GM06990 (cell line): Measurements from ENCODE around the gene GRID1.

Experiments
- DNase-seq: peaks from one replicate; pipeline ENCODE4 v3.0.0-alpha.2; 2011; ENCODE audit not compliant: insufficient read length; ENCODE audit errors: extremely low read depth
- H3K27me3 ChIP-seq: replicated peaks from 2 replicates; pipeline ENCODE4 v1.6.0; 2011; ENCODE audit warnings: low read length; ENCODE audit not compliant: control insufficient read depth, insufficient read depth
- H3K36me3 ChIP-seq: 2 replicates; pipeline ENCODE4 v1.5.1; 2011; ENCODE audit warnings: low read length; ENCODE audit not compliant: control insufficient read depth, insufficient read depth
- H3K4me3 ChIP-seq: replicated peaks from 2 replicates; pipeline ENCODE4 v1.5.1; 2011; ENCODE audit warnings: low read depth, mild to moderate bottlenecking, control low read depth, low read length
- TF ChIP-seq, protein P1 (sequence below): IDR thresholded peaks from 2 replicates; pipeline ENCODE4 v1.5.1; 2011; ENCODE audit warnings: low read length, control low read depth, mild to moderate bottlenecking, inconsistent platforms; ENCODE audit not compliant: insufficient read depth, poor library complexity, severe bottlenecking

GRID1 gene

DNA sequence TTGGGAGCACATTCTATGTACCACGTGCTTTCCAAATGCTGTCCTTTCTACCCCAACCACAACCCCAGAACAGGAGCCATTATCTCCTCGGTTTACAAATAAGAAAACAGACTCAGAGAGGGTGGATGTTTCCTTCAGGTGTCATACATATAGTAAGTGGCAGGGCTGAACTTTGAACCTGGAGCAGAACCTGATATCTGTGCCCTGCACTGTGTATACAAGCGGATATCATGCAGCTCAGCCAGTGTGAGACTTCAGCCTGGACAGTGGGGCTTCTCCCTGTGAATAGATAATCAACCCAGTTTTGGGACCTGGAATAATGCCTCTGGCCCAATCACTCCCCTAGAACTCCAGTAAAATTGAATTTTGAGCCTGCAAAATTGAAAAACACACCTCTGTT is 341.1 kb downstream of the GRID1 start:
- Histone ChIP-seq H3K27me3 (no peaks in the 10 kb centered on the region; the same call in 1 of the 2 replicates), H3K4me3 (no peak overlapping the region), H3K36me3 (no peaks in the 10 kb centered on the region)
- no peak for DNase-seq
- TF ChIP-seq, protein P1, sequence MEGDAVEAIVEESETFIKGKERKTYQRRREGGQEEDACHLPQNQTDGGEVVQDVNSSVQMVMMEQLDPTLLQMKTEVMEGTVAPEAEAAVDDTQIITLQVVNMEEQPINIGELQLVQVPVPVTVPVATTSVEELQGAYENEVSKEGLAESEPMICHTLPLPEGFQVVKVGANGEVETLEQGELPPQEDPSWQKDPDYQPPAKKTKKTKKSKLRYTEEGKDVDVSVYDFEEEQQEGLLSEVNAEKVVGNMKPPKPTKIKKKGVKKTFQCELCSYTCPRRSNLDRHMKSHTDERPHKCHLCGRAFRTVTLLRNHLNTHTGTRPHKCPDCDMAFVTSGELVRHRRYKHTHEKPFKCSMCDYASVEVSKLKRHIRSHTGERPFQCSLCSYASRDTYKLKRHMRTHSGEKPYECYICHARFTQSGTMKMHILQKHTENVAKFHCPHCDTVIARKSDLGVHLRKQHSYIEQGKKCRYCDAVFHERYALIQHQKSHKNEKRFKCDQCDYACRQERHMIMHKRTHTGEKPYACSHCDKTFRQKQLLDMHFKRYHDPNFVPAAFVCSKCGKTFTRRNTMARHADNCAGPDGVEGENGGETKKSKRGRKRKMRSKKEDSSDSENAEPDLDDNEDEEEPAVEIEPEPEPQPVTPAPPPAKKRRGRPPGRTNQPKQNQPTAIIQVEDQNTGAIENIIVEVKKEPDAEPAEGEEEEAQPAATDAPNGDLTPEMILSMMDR = no peak

DNA sequence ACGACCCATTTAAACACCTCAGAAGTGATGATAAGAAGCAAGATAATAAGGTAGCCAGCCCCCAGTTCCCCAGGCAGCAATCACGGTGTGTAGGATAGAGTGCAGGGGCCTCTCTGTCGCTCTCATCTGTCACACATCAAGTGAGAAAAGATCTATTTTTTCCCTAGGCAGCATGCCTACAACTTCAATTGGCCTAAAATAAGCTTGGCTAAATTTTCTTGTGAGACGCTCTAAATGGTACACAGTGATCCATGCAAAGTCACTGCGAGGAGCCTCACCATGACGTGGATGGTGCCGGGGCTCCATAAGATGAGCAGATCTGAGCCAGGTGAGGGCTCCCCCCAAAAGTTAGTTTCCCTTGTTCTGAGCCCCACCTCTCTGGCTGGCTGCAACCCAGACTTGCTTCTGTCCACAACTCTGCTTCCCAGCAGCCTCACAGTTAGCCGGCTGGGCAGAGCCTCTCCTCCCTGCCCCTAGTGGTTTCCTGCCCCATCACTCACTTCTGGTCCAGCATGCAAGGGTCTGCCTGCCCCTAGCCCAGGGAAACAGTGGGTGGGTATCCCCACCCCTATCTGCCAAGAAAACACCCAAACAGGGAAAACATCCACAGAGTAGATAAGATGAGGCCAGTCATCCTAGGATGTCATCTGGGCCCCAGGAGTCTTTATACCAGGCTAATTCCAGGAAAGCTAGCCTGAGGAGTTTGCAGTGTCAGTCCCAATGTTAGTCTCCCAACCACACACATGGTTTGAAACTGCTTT is 342.1 kb downstream of the GRID1 start:
- no peak overlapping the region for H3K4me3 ChIP-seq
- no peak for DNase-seq
- H3K36me3 ChIP-seq = no peaks in the 10 kb centered on the region
- TF ChIP-seq, protein P1 = no peak
- H3K27me3 ChIP-seq = no peaks in the 10 kb centered on the region; the same call in 1 of the 2 replicates

DNA sequence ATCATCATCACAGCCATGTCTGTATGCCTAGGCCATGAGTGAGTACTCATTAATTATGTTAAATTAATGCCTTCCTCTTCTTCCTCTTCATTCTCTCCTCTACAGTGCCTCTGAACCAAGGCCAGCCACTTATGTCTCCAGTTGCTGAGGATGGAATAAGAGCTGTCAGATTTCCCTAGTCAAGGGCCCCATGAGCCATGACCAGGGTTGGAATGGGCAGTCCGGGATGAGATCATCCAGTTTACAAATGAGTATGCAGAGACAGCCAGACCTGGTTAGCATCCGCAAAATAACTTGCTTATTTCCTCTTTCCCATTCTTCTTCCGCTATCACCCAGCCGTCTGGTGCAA is 342.7 kb downstream of the GRID1 start:
- H3K4me3 ChIP-seq = no peak overlapping the region
- TF ChIP-seq, protein P1 = no peak
- H3K36me3 ChIP-seq = no peaks in the 10 kb centered on the region
- DNase-seq = no peak
- H3K27me3 ChIP-seq = no peaks in the 10 kb centered on the region; the same call in 1 of the 2 replicates

DNA sequence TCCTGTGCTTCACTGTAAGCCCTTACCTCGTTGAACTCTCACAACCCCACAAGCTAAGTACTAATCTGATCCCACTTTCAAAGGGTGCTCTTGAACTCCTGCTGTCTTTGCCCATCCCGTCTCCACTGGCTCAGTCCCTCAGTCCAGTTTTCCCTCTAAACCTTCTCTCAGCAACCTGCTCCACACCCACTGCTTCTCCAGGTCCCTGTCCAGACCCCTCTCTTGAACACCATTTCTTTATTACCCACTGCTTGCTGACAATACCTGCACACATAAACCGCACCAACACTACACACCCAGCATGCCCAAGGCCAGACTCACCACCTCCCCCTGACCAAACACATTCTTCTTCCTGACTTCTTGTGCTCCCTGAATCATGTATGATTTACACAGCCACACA is 343.3 kb downstream of the GRID1 start:
- Histone ChIP-seq H3K4me3 (no peak overlapping the region), H3K27me3 (no peaks in the 10 kb centered on the region; the same call in 1 of the 2 replicates), H3K36me3 (no peaks in the 10 kb centered on the region)
- TF ChIP-seq, protein P1 = no peak
- no peak for DNase-seq

DNA sequence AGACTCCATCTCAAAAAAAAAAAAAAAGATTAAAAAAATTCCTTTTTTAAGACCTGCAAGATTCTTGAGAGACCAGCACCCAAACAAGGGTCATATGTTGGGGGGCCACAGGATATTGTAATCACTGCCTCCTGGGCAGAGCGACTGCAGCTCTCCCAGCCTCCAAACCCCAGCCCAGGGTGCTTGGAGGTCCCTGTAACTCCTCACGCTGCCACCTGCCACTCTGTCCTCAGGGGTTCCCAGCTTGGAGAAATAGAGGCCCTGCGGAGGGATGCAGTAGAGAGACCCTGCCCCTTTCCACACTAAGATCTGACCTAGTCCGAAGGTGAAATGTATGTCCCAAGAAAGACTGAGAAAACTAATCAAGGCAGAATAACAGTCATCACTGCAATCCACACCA is 343.7 kb downstream of the GRID1 start:
- no peak overlapping the region for H3K4me3 ChIP-seq
- TF ChIP-seq, protein P1 = no peak
- no peaks in the 10 kb centered on the region for H3K36me3 ChIP-seq
- no peak for DNase-seq
- H3K27me3 ChIP-seq = no peaks in the 10 kb centered on the region; the same call in 1 of the 2 replicates
